ENCODE results near the gene CD79B. TPM values are rescaled to one million over a fixed set of nuclear protein-coding genes. Genes with fewer than 3 reads are reported as not detected.
"Not testable (repeated sequence)": the region's sequence is repeated elsewhere in the genome, so short reads cannot be mapped to it uniquely, and the experiment has no call there.

CD79B gene
- total and polyA plus RNA-seq, 10 of the 15 experiments (the other 5 are each of a cell fraction or from before 2014, with no cell fraction given): 17.5 to 148 (median 79.1) TPM

GRCh38 chr17:63889026-63889848, 42.9 kb downstream of the CD79B start:
- RAD21 ChIA-PET (ENCODE audit: unreplicated experiment): interaction anchor here (1.0 to 1.5 kb wide), 2 partner anchors 62 to 141 kb away, joined by 3 read pairs; no protein-coding TSS in a partner anchor

GRCh38 chr17:63885119-63885518, 47.0 kb downstream of the CD79B start:
- H3K9me3 ChIP-seq (replicated peaks; ENCODE audit: control insufficient read depth, insufficient read depth, low read length); DNase-seq (ENCODE audit: low read depth, low spot score); CTCF ChIA-PET; H4K20me1 ChIP-seq (ENCODE audit: control insufficient read depth, insufficient read depth); in situ Hi-C loops (cut with MboI); H3K79me2 ChIP-seq (ENCODE audit: control insufficient read depth, insufficient read depth, low read length); FAIRE-seq; H3K4me1 ChIP-seq (ENCODE audit: control insufficient read depth, insufficient read depth, low read length); SMC1A ChIA-PET (ENCODE audit: uncharacterized antibody, unreplicated experiment); H3K4me3 ChIP-seq; RAD21 ChIA-PET (ENCODE audit: unreplicated experiment); H3K27me3 ChIP-seq (replicated peaks in 1 of 2; ENCODE audit: control insufficient read depth in 2 of 2, insufficient read depth in 2 of 2, low read length in 1 of 2); intact Hi-C loops (cut with micrococcal nuclease; ENCODE audit: unreplicated experiment); POLR2A ChIA-PET; H3K4me2 ChIP-seq (ENCODE audit: control insufficient read depth, insufficient read depth); H3K27ac ChIP-seq (ENCODE audit: control insufficient read depth, insufficient read depth); ATAC-seq; H3K9ac ChIP-seq (ENCODE audit: control insufficient read depth, insufficient read depth, low read length); H3K36me3 ChIP-seq (ENCODE audit: control insufficient read depth in 2 of 2, insufficient read depth in 2 of 2, low read length in 1 of 2); BruUV-seq (replicated peaks); H2AFZ ChIP-seq (ENCODE audit: control insufficient read depth, low read depth, low read length): not testable (repeated sequence)
- 62% methylated on average over 11 of the region's 11 CpGs for WGBS (ENCODE audit: insufficient coverage, insufficient replicate concordance, low lambda C conversion rate, missing lambda C conversion rate)

More at GRCh38 chr17:63889026-63889848, 42.9 kb downstream of the CD79B start:
- H2AFZ ChIP-seq (ENCODE audit: control insufficient read depth, low read depth, low read length); FAIRE-seq; H3K4me1 ChIP-seq (ENCODE audit: control insufficient read depth, insufficient read depth, low read length); H3K9me3 ChIP-seq (replicated peaks; ENCODE audit: control insufficient read depth, insufficient read depth, low read length); in situ Hi-C loops (cut with MboI); H3K79me2 ChIP-seq (ENCODE audit: control insufficient read depth, insufficient read depth, low read length); POLR2A ChIA-PET; H3K9ac ChIP-seq (ENCODE audit: control insufficient read depth, insufficient read depth, low read length); intact Hi-C loops (cut with micrococcal nuclease; ENCODE audit: unreplicated experiment); H3K27ac ChIP-seq (ENCODE audit: control insufficient read depth, insufficient read depth); DNase-seq (ENCODE audit: low read depth, low spot score); H3K27me3 ChIP-seq (replicated peaks in 1 of 2; ENCODE audit: control insufficient read depth in 2 of 2, insufficient read depth in 2 of 2, low read length in 1 of 2); BruUV-seq (replicated peaks); H3K36me3 ChIP-seq (ENCODE audit: control insufficient read depth in 2 of 2, insufficient read depth in 2 of 2, low read length in 1 of 2); H4K20me1 ChIP-seq (ENCODE audit: control insufficient read depth, insufficient read depth); H3K4me3 ChIP-seq; H3K4me2 ChIP-seq (ENCODE audit: control insufficient read depth, insufficient read depth): not testable (repeated sequence)
- CTCF ChIA-PET: interaction anchor here (0.6 to 5.1 kb wide), 20 partner anchors 9 to 654 kb away, joined by 3 to 49 read pairs (median 4); partner anchors contain the start of genes CSHL1 and GH2
- SMC1A ChIA-PET (ENCODE audit: uncharacterized antibody, unreplicated experiment): interaction anchor here (1.0 to 2.4 kb wide), 5 partner anchors 18 to 362 kb away, joined by 3 to 8 read pairs (median 4); no protein-coding TSS in a partner anchor
- 6% methylated on average over 13 of the region's 13 CpGs for WGBS (ENCODE audit: insufficient coverage, insufficient replicate concordance, low lambda C conversion rate, missing lambda C conversion rate)
- peak; percentile 93 for ATAC-seq
- peak; percentile 28 to 41 (median 31); a peak in 3 of 6 replicates for TF ChIP-seq CTCF (IDR thresholded peaks at IDR 0.05 in 2 of 3, conservative IDR thresholded peaks at IDR 0.05 in 1 of 3; ENCODE audit: control insufficient read depth in 2 of 3, extremely low read depth in 1 of 3, insufficient read depth in 1 of 3, low read depth in 3 of 3, low read length in 3 of 3)

- RAD21 ChIA-PET (ENCODE audit: unreplicated experiment); H3K36me3 ChIP-seq (ENCODE audit: control insufficient read depth in 2 of 2, insufficient read depth in 2 of 2, low read length in 1 of 2); in situ Hi-C loops (cut with MboI); H4K20me1 ChIP-seq (ENCODE audit: control insufficient read depth, insufficient read depth); DNase-seq (ENCODE audit: low read depth, low spot score); H3K27ac ChIP-seq (ENCODE audit: control insufficient read depth, insufficient read depth); H3K4me3 ChIP-seq; FAIRE-seq; POLR2A ChIA-PET; H3K79me2 ChIP-seq (ENCODE audit: control insufficient read depth, insufficient read depth, low read length); H3K27me3 ChIP-seq (replicated peaks in 1 of 2; ENCODE audit: control insufficient read depth in 2 of 2, insufficient read depth in 2 of 2, low read length in 1 of 2); BruUV-seq (replicated peaks); intact Hi-C loops (cut with micrococcal nuclease; ENCODE audit: unreplicated experiment); H3K4me1 ChIP-seq (ENCODE audit: control insufficient read depth, insufficient read depth, low read length); ATAC-seq; H2AFZ ChIP-seq (ENCODE audit: control insufficient read depth, low read depth, low read length); H3K9me3 ChIP-seq (replicated peaks; ENCODE audit: control insufficient read depth, insufficient read depth, low read length); H3K9ac ChIP-seq (ENCODE audit: control insufficient read depth, insufficient read depth, low read length); H3K4me2 ChIP-seq (ENCODE audit: control insufficient read depth, insufficient read depth): not testable (repeated sequence)
- WGBS (ENCODE audit: insufficient coverage, insufficient replicate concordance, low lambda C conversion rate, missing lambda C conversion rate): 50% methylated on average over 9 of the region's 9 CpGs
- CTCF ChIA-PET: interaction anchor here (0.7 to 2.3 kb wide), 6 partner anchors 13 to 147 kb away, joined by 3 to 11 read pairs (median 5); no protein-coding TSS in a partner anchor
- SMC1A ChIA-PET (ENCODE audit: uncharacterized antibody, unreplicated experiment): interaction anchor here (1.4 kb wide), 1 partner anchor 251 kb away, joined by 3 read pairs; no protein-coding TSS in a partner anchor
Observed at GRCh38 chr17:63882626-63883126, 49.5 kb downstream of the CD79B start.

Measured in GM12878 (cell line).